ENCODE data around the gene NHLRC1. TPM values are rescaled to one million over a fixed set of nuclear protein-coding genes. Genes with fewer than 3 reads are reported as not detected.

Gene NHLRC1
- polyA plus RNA-seq, 1 donor from 2014 or later: 0.32 TPM

DNA sequence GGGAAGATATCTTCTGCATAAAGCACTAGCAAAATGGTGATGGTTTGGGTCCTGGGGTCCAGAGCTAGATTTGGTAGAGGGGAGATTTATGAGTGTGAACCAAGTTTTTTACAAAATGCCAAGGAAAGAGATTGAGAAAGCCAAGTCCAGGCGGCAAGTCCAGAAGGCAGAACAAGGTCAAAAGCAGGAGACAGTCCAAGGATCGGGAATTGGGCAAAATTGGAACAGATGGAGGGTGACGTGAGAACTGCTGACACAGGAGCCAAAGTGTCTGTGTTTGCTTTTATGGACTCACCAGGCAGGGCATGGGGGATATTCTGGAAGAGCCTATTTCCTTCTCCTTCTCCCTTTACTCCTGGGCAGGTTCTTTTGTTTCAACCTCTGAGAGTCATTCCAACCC is 4.1 kb downstream of the NHLRC1 start:
- Histone ChIP-seq H4K20me1 (ENCODE audit: insufficient read depth) (no peaks in the 10 kb centered on the region), H3K36me3 (ENCODE audit: insufficient read depth, low read length) (no peaks in the 10 kb centered on the region), H3K27ac (ENCODE audit: low read length) (no peak overlapping the region), H3F3A (ENCODE audit: insufficient read depth, low read length, poor library complexity, severe bottlenecking) (no peaks in the 10 kb centered on the region), H3K9me2 (ENCODE audit: insufficient read depth, low read length) (no peaks in the 10 kb centered on the region), H3K4me2 (ENCODE audit: low read length) (no peak overlapping the region), H3K79me2 (replicated peaks; ENCODE audit: insufficient read depth, low read length) (no peaks in the 10 kb centered on the region), H3K9me3 (ENCODE audit: low read length) (no peaks in the 10 kb centered on the region), H3K27me3 (ENCODE audit: insufficient read depth, low read depth, low read length) (no peaks in the 10 kb centered on the region), H3K4me3 (ENCODE audit: low read length) (no peak overlapping the region), H3K9ac (ENCODE audit: low read length) (no peak overlapping the region), H2AFZ (ENCODE audit: low read depth, low read length) (no peak overlapping the region)
- TF ChIP-seq MXI1 (conservative IDR thresholded peaks at IDR 0.05; ENCODE audit: poor library complexity, severe bottlenecking) (no peak), POLR2AphosphoS5 (IDR thresholded peaks at IDR 0.05) (no peak), SMC3 (conservative IDR thresholded peaks at IDR 0.05; ENCODE audit: poor library complexity) (no peak), TAF1 (IDR thresholded peaks at IDR 0.05; ENCODE audit: low read depth) (no peak), RAD21 (conservative IDR thresholded peaks at IDR 0.05) (no peak), EP300 (conservative IDR thresholded peaks at IDR 0.05; ENCODE audit: poor library complexity, severe bottlenecking) (no peak), EZH2 (IDR thresholded peaks at IDR 0.05; ENCODE audit: borderline replicate concordance, insufficient read depth, low read length, poor library complexity, severe bottlenecking) (no peak)
- TF ChIP-seq, protein P1, sequence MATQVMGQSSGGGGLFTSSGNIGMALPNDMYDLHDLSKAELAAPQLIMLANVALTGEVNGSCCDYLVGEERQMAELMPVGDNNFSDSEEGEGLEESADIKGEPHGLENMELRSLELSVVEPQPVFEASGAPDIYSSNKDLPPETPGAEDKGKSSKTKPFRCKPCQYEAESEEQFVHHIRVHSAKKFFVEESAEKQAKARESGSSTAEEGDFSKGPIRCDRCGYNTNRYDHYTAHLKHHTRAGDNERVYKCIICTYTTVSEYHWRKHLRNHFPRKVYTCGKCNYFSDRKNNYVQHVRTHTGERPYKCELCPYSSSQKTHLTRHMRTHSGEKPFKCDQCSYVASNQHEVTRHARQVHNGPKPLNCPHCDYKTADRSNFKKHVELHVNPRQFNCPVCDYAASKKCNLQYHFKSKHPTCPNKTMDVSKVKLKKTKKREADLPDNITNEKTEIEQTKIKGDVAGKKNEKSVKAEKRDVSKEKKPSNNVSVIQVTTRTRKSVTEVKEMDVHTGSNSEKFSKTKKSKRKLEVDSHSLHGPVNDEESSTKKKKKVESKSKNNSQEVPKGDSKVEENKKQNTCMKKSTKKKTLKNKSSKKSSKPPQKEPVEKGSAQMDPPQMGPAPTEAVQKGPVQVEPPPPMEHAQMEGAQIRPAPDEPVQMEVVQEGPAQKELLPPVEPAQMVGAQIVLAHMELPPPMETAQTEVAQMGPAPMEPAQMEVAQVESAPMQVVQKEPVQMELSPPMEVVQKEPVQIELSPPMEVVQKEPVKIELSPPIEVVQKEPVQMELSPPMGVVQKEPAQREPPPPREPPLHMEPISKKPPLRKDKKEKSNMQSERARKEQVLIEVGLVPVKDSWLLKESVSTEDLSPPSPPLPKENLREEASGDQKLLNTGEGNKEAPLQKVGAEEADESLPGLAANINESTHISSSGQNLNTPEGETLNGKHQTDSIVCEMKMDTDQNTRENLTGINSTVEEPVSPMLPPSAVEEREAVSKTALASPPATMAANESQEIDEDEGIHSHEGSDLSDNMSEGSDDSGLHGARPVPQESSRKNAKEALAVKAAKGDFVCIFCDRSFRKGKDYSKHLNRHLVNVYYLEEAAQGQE (IDR thresholded peaks at IDR 0.05; ENCODE audit: borderline replicate concordance): no peak
- TF ChIP-seq, protein P2, sequence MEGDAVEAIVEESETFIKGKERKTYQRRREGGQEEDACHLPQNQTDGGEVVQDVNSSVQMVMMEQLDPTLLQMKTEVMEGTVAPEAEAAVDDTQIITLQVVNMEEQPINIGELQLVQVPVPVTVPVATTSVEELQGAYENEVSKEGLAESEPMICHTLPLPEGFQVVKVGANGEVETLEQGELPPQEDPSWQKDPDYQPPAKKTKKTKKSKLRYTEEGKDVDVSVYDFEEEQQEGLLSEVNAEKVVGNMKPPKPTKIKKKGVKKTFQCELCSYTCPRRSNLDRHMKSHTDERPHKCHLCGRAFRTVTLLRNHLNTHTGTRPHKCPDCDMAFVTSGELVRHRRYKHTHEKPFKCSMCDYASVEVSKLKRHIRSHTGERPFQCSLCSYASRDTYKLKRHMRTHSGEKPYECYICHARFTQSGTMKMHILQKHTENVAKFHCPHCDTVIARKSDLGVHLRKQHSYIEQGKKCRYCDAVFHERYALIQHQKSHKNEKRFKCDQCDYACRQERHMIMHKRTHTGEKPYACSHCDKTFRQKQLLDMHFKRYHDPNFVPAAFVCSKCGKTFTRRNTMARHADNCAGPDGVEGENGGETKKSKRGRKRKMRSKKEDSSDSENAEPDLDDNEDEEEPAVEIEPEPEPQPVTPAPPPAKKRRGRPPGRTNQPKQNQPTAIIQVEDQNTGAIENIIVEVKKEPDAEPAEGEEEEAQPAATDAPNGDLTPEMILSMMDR (IDR thresholded peaks at IDR 0.05; ENCODE audit: poor library complexity, severe bottlenecking): no peak

DNA sequence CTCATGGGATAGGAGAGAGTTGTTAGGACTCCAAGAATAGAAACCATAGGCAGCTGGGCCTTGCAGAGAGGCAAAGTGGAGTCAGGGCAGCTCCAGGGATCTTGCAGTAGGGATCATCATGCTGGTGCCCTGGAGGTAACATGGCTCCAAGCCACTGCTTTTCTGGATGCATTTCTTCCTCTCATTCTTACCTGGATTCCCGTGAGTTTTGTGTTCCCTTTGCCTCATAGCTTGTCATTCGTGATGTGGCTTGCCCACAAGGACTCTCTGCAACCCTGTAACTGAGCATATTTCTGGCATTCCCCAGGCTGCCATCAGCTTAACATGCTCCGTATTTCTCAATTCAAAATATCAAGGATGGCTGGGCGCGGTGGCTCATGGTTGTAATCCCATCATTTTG is 5.3 kb downstream of the NHLRC1 start:
- Histone ChIP-seq H3K9ac (ENCODE audit: low read length) (no peak overlapping the region), H3K9me2 (ENCODE audit: insufficient read depth, low read length) (no peaks in the 10 kb centered on the region), H3K9me3 (ENCODE audit: low read length) (no peaks in the 10 kb centered on the region), H3K27me3 (ENCODE audit: insufficient read depth, low read depth, low read length) (no peaks in the 10 kb centered on the region), H3K4me3 (ENCODE audit: low read length) (no peak overlapping the region), H4K20me1 (ENCODE audit: insufficient read depth) (no peaks in the 10 kb centered on the region), H3K36me3 (ENCODE audit: insufficient read depth, low read length) (no peaks in the 10 kb centered on the region), H3F3A (ENCODE audit: insufficient read depth, low read length, poor library complexity, severe bottlenecking) (no peaks in the 10 kb centered on the region), H3K27ac (ENCODE audit: low read length) (no peak overlapping the region), H2AFZ (ENCODE audit: low read depth, low read length) (no peak overlapping the region), H3K4me2 (ENCODE audit: low read length) (no peak overlapping the region), H3K79me2 (replicated peaks; ENCODE audit: insufficient read depth, low read length) (no peaks in the 10 kb centered on the region)
- TF ChIP-seq POLR2AphosphoS5 (IDR thresholded peaks at IDR 0.05) (no peak), MXI1 (conservative IDR thresholded peaks at IDR 0.05; ENCODE audit: poor library complexity, severe bottlenecking) (no peak), EP300 (conservative IDR thresholded peaks at IDR 0.05; ENCODE audit: poor library complexity, severe bottlenecking) (no peak), TAF1 (IDR thresholded peaks at IDR 0.05; ENCODE audit: low read depth) (no peak)
- TF ChIP-seq, protein P2 (IDR thresholded peaks at IDR 0.05; ENCODE audit: poor library complexity, severe bottlenecking): no peak
- TF ChIP-seq, protein P1 (IDR thresholded peaks at IDR 0.05; ENCODE audit: borderline replicate concordance): no peak

Measured in neural cell (in vitro differentiated cells).